Stimulated activated CD4-positive, alpha-beta T cell treated with anti-CD3 and anti-CD28 coated beads, Interleukin-1b, Interleukin-23, amount 100 ng/mL, for 48 hours (primary cell): ENCODE measurements around the gene TAGLN2.
"Not testable (repeated sequence)": the region's sequence is repeated elsewhere in the genome, so short reads cannot be mapped to it uniquely, and the experiment has no call there.

ENCODE experiments used
- DNase-seq: peaks from one replicate; pipeline ENCODE4 v3.0.0-alpha.2; 2020

TAGLN2 gene

DNA sequence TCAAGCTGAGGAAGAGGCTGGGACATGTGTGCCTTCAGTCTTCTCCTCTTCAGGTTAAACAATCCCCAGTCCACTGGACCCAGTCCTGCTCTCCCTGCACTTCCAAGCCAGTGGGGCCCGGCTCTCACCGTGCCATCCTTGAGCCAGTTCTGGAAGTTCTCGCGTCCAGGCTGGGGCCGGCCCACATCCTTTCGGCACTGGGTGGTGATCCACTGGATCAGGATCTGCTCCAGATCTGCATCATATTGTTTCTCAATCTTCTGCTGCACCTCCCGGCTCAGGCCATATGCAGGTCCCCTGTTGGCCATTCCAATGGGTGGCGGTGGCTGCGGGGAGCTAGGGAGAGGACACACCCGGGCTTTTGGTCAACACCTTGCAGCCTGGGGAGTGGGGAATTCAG lies 5.1 kb downstream of the TAGLN2 start:
- DNase-seq, result no peak

DNA sequence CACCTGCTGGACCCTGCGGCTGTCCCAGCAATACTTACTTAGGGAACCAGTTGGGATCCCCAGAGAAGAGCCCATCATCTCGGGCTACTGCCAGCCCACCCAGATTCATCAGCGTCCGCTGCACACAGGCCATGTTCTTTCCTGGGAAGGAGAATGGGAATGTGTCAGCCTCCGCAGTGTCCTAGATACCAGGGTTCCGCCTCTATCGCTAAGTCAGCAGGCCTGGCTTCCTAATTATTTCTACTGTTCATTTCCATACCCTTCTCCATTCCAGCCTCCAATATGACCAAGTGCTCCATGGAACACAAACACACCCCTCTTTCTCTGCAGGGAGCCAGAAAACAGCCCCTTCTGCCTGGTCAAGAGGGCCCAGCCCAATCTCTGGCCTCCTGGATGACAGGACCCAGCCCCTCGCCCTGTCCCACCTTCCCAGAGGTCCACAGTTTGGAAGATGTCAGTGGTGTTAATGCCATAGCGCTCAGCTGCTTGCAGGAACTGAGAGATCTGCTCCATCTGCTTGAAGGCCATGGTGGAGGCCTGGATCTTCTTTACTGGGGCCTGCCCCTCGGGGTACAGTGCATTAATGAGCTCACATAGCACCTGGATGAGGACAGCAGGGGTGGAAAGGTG lies 6.0 kb downstream of the TAGLN2 start:
- DNase-seq, result no peak

DNA sequence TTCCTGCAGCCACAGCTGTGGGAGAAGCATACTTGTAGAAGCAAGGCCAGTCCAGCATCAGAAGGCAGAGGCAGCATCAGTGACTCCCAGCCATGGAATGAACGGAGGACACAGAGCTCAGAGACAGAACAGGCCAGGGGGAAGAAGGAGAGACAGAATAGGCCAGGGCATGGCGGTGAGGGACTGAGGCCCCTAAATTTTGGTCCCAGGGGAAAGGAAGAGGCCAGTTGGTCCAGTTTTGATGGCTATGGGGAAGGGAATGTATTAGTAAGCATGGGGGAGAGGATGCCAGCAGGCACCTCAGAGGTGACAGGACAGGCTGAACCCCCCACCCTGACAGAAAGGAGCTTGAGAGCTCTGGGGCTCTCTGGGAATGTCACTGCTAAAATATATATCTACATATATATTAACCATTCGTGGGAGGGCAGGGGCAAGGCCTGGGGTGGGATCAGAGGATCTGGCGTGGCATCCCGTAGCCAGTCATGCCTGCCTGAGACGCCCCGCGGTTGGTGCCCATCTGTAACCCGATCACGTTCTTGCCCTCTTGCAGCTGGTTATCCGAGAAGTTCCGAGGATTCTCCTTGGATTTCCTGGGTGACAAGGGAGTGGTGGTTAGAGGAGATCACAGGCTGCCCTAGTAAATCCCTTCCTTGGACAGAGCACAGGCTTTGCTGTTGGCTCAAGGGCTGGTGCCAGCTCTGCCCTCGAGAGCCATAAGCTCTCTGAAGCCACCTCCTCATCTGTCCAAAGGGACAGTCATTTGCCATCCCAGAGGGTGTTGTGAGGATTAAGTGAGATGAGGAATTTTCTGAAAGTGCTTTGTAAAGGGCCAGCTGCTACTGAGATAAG lies 6.7 kb downstream of the TAGLN2 start:
- DNase-seq, result no peak

GRCh38 chr1:159917533-159918351 lies 7.6 kb downstream of the TAGLN2 start:
- no peak for DNase-seq

- DNase-seq, result no peak
These were observed 8.9 kb downstream of the TAGLN2 start for GRCh38 chr1:159916242-159917051.

DNA sequence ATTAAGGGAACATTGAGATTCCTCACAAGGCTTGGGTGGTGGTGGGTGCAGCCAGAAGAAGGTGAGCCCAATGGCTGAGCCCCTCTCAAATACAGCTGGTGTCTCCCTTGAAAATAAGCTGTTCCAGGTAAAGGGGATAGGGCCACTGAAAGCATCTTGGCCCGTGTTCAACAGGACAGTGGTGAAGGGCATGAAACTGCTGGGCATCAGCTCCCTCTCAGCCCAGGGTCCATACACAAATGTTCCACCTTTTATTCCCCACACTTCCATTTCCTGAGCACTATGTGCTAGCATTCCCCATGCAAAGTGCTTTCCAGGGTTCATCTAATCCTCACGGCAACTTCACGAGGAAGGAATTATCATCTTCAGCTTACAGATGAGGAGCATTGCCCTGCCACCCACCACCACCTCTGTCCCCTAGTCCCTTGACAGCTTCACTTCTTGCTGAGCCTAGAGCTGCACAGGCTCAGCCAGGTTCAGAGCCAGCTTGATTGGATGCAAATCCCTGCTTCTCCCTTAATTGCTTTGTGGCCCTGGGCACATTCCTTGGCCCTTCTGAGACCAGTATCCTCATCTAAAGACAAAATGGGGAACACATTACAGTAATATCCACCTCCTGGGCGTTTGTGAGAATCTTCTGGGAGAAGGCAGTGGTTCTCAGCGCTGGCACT lies 9.6 kb downstream of the TAGLN2 start:
- no peak for DNase-seq

DNA sequence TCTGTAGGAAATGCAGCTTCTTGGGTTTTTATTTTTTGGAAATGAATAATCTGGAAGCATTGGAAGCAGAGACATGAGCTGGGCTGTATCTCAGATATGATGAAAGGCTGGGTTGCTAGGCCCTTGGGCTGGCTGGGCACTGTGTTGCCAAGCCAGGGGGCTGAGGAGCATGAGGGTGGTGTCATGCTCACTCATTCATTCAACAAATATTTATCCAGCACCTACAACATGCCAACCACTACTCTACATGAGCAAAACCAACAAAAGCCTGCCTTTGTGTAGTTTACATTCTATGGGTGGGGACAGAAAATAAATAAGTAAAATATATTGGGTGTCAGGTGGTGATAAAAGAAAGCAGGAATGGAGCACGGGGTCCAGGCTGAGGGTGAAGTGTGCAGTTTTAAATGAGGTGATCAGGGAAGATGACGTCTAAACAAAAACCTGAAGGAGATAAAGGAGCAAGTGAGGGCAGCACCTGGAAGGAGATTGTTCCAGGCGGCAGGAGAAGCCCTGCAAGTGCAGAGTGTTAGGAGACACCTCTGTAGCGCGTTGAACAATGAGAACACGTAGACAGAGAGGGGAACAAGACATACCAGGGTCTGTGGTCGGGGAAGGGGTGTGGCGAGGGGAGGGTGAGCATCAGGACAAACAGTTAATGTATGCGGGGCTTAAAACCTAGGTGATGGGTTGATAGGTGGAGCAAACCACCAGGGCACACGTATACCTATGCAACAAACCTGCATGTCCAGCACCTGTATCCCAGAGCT lies 10.9 kb downstream of the TAGLN2 start:
- DNase-seq, result no peak

DNA sequence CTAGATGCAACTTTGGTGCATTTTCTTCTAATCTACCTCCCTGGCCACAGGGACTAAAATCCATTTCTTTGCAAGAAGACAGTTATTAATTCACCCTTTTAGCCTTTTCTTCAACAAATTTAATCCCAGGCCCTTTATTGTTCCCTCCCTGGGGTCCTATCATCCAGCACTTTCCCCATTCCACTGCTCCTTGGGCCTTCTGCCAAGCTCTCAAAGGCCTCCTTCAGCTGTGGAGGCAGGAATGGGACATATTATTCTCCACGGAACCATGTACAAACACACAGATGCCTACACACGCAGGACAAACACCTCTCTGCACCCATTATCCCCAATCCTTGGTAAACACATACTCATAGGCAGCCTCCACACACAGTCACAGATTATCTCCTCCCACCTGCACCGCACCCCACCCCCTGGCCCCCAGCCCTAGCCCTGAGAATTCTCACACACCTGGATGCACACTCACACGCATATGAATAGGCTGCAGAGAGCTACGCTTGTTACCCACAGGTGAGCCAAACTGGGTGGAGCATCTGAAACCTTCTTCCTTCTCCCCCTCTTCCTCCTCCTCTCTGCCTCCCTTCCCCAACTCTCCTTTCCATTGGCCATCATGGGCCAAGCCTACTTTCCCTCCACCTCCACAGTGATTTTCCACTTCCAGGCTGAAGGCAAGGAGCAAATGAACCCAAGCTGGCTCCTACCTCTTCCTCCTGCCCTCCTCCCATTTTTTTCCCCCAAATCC lies 11.7 kb downstream of the TAGLN2 start:
- DNase-seq, result no peak

DNA sequence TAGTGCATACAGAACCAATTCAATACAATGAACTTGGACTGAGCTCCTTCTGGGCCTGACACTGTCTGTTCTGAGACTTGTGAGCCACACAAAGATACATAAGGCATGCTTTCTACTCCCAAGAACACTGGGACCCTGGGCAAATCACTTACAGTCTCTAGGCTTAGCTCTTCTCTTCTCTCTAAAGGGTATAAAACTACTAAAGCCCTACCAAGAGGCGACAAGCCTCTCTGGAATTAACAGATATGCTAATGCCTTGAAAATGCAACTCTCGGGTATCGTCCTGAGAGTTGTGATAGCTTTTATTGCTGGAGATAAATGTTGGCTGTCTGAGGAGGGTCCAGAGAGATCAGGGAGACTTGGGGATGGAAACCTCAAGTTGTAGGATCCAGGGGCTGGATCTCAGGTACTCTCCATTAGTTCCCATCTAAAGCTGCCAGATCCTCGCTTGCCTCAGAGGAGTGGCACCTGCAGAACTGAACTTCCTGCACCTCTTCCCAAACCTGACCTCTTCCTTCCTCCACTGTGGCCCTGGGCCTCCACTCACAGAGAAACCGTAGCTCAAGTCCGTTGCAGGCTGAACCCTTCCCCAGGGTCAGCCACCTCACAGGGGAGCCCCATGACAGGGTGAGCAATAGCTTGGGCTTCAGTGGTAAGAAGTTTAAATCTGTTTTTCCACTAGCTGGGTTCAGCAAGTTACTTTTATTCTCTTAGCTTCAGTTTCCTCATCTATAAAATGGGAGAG lies 13.8 kb downstream of the TAGLN2 start:
- DNase-seq, result no peak

DNA sequence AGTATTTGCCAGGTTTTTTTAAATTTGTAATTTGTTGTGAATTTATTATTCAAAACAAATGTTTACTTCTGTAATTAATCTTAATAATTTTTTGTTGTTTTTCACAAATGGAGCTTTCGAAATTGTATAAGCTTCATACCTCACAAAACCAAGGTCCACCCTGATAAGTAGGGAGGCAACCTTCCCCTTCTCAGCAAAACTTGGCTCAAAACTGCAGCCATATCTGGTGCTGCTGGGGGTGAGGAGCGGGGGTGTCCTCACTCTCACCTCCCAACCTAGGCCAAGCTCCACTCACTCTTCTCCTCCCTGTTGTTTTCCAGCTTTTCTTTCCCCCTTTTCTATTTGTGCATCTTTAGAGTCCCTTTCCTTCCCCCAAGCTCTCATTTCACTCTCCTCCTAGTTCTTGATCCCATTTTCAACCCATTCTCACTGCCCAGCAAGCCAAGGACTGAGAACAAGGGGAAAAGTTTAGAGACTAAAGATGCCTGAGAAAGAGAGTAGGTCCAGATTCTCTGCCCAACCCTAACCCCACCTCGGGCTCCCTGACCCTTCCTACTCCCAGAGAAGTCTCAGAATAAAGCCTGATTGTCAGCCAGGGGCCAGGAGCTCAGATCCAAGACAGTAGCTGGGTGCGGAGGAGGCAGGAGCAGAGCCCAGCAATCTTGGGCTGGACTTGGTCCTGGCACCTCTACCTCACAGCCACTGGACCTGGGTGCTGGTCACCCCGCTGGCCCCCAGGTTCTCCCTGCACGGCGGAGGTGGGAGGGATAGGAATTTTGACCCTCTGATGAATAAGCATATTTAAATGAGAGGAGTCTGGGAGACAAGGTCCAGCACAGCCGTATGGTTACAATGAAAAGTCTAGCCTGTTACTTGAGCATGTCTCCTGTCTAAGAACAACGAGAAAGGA lies 17.0 kb downstream of the TAGLN2 start:
- DNase-seq, result no peak

DNA sequence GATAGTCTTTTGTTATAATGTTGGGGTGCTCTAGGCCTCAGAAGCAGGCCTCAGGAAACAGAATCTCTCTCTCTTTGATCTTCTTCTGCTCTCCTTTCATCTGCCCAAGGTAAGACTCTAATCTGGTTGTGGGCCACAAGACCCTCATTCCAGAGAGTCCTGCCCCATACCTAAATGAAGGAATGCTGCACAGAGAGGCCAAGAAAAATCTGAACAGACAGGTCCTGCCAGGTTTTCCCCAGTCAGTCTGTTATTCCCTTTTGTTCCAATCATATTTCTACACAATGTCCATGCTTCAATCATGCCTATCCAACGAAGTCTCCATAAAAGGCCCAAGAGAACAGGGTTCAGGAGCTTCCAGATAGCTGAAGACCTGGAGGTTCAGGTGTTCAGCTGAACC lies 18.3 kb downstream of the TAGLN2 start:
- no peak for DNase-seq

GRCh38 chr1:159904036-159904435 lies 21.3 kb downstream of the TAGLN2 start:
- not testable (repeated sequence) for DNase-seq

GRCh38 chr1:159902541-159902940 lies 22.8 kb downstream of the TAGLN2 start:
- DNase-seq, result no peak

- no peak for DNase-seq
These were observed 24.4 kb downstream of the TAGLN2 start for GRCh38 chr1:159900755-159901360.

- no peak for DNase-seq
These were observed 25.1 kb downstream of the TAGLN2 start, which contains the start of gene CFAP45 for GRCh38 chr1:159900086-159900680. Gene CFAP45 (minus strand): TSS chr1:159900165. CDS start chr1:159900098, 67 bp downstream.

- DNase-seq, result not testable (repeated sequence)
These were observed 25.7 kb downstream of the TAGLN2 start for GRCh38 chr1:159899634-159900033.

GRCh38 chr1:159898527-159898926 lies 26.8 kb downstream of the TAGLN2 start:
- no peak for DNase-seq

DNA sequence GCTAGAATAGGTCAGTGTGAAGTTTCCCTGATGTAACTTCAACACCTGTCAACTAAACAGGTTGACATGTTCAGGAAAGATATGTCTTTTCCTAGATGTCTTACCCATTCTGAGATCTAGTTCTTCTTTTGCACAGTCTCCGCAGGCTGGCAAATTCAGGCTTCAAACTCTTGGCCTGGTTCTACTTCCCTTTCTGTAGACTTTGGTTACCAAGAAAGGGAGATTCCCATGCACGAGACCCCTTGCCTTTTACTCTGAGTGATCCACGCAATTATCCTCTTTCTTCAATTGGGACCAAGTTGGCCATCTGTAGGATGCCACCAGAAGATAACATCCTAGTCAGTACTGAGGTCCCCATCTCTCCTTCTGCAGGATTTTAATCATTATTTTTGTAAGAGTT lies 27.3 kb downstream of the TAGLN2 start:
- no peak for DNase-seq
